CD4-positive, alpha-beta T cell treated with Interleukin-10 for 1 hour (primary cell): ENCODE measurements around the gene HK1.
A peak's percentile ranks its signal among the peaks of the same experiment; 100 is the strongest.

ENCODE experiments used
- DNase-seq: peaks from one replicate; pipeline ENCODE4 v3.0.0-alpha.2; 2020

Gene HK1

DNA sequence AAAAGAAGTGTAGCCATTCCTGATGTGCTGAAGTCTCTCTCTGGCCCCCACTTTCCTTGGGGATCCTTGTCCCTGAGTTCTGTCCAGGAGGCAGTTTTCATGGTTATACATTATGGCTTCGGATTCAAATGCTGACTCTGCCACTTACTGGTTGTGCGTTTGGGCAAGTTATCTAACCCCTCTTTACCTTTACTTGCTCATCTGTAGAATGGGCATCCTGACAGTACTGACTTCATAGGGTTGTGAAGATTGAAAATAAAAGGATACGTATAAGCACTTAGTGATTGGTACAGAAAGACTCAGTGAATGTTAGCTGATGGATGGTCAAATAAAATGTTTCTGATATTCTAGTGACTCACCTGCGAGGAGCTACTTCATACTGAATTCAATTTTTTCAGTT lies 73.3 kb downstream of the HK1 start:
- no peak for DNase-seq

DNA sequence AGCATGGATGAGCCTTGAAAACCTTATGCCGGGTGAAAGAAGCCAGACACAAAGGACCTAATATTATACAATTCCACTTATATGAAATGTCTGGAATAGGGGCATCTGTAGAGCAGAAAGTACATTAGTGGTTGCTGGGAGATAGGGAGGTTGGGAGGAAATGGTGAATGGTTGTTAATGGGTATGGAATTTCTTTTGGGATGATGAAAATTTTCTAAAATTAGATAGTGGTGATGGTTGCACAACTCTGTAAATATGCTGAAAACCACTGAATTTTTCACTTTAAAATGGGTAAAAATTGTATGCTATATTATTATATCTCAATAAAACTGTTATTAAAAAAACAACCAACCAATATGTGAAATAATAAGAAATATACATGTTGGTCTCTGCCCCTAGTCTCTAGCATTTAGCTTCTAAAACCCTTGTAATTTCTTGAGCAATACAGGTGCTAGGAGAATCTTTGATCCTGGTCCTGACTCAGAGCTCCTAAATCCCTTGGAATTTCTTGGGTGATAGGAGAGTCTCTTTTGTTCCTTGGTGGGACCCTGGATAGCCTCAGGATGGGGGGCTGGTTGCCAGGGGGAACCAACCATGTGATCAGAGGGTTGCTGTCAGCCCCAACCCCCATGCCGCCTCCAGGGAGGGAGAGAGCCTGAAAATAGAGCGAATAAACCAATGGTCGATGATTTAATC lies 74.4 kb downstream of the HK1 start:
- DNase-seq: no peak

DNA sequence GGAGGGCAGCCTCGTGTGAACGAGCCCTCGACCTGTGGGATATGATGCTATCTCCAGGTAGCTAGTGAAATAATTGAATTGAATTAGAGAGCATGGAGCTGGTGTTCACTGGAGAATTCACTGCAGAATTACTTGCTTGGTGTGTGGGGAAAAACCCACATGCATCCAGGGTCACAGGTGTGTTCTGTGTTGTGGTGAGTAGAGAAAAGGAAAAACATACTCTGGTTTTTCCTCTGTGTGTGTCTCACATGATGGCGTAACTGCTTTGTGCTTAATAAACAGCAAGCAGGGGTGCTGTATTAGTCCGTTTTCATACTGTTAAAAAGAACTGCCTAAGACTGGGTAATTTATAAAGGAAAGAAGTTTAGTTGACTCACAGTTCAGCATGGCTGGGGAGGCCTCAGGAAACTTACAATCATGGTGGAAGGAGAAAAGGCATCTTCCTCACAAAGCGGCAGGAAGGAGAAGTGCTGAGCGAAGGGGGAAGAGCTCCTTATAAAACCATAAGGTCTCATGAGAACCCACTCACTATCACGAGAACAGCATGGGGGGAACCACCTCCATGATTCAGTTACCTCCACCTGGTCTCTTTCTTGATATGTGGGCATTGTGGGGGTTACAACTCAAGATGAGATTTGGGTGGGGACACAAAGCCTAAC lies 75.8 kb downstream of the HK1 start:
- DNase-seq: no peak

DNA sequence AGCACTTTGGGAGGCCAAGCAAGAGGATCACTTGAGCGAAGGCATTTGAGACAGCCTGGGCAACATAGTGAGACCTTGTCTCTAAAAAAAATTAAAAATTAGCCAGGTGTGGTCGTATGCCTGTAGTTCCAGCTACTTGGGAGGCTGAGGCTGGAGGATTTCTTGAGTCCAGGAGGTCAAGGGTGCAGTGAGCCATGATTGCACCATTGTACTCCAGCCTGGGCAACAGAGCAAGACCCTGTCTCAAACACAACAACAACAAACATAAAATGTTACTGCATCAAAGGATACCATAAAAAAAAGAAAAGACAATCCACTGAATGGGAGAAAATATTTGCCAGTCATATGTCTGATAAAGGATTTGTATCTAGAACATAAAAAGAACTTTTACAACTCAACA lies 77.9 kb downstream of the HK1 start:
- DNase-seq: no peak

DNA sequence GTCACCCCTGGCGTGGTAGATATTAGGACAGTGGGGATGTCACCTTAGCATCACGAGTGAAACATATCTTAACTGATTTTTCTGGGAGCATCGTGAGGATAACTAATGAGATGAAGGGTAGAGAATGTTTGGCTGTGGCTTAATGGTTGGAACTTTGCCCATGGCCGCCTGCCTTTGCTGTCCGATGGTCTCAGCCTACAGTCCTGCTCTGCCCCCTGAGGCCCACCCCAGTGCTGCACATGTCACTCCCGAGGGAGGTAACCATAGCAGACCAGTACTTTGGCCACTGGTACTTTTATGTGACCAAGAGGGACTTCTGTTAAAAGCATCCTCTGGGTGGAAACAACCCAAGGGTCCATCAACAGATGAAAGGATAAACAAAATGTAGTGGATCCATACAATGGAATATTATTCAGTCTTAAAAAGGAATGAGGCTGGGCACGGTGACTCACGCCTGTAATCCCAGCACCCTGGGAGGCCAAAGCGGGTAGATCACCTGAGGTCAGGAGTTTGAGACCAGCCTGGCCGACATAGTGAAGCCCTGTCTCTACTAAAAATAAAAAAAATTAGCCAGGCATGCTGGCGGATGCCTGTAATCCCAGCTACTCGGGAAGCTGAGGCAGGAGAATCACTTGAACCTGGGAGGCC lies 80.0 kb downstream of the HK1 start:
- DNase-seq: no peak

DNA sequence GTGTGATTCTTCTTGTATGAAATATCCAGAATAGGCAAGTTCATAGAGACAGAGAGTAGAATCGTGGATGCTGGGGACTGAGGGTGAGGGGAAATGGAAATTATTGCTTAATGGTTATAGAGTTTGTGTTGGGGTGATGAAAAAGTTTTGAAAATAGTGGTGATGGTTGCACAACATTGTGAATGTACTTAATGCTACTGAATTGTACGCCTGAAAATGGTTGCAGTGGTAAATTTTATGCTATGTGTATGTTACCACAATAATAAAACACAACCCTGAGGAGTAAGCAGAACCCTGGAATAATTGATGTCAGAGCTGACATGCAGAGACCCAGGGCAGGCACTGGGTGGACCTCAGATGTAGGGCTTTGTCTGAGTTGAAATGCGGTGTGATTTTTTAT lies 80.9 kb downstream of the HK1 start:
- DNase-seq: no peak

DNA sequence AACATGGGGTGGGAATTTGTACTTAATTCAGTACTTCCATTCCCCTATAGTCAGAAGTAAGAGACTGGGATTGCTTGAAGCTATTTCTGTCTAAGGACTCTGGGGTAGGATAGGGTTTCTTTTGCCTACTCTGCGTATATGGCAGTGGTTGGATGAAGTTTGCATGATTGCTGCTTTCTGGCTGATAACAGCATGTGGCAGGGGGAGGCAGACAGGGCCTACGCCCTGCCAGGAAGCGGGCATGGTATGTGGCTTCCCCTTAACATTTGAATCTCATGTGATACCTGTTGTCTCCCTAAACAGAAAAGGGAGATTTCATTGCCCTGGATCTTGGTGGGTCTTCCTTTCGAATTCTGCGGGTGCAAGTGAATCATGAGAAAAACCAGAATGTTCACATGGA lies 81.3 kb downstream of the HK1 start:
- DNase-seq: peak; percentile 48

DNA sequence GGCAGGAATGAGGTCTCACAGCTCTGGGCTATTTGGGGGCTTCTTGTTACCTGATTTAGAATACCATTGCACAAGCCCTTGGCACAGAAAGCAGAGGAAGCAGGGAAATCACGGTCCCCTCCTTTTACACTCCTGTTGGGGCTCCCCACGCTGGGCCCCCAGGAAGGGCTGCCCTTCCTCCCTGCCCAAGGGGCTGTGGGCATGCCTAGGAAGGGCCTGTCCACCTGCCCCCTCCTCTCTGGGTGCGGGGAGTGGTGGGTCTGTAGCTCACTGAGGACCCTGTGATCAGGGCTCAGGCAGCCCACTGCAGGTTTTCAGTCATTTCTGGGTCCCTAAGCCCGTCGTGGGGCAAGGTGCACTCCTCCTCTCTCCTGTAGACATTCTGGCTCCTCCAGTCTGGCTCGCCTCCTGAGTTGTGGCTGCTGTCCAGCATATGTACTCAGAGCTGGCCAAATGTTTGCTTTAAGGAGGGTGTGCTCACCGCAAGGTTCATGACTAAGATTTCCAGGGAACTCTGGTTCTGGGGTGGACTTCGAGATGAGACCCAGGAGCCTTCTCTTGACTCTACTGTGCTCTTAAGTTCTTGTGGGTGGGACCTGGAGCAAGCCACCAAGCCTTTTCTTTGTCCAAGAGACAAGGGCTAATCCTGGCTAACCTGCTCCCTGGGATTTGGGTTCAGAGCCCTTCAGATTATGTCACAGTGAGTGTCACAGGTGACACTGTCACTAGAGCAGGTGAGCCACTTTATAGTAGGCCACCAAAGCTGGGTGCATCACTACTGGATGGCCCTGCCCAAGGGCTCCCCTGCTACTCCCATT lies 82.4 kb downstream of the HK1 start:
- no peak for DNase-seq

DNA sequence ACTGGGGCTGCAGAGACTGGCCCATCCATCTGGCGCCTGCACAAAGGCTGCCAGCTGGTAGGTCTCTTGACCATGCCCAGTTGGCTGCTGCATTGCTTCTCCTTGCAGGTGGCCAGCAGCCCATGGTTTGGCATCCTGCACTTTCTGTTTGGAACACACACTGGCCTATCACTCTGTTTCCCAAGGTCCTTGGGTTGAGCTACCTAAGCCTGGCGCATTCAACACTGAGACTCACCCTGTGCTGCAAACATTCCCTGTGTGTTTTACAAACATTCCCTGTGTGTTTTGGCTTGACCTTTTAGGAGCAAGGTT lies 83.0 kb downstream of the HK1 start:
- DNase-seq: no peak

DNA sequence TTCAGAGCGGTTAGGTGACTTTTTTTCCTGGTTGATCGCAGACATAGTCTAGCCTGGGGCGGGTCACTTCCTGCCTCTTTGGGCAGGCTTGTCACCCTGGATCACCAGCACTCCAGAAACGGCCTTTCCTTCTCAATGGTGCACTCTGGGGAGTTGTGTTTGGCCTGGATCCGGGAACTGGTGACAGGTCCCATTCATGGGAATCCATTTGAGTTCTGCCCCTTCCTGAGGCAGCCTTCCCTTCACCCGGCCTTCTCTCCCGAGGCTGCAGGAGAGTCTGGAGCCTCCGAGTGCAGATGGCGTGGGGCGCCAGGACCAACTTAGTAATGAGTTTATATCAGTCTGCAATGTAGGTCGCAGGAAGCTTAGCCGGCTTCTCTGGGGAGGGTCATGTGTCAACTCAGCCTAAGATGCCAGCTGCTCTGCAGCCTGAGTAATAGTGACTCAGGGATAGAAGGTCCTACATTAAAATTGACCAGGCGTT lies 84.2 kb downstream of the HK1 start:
- peak; percentile 24 for DNase-seq

DNA sequence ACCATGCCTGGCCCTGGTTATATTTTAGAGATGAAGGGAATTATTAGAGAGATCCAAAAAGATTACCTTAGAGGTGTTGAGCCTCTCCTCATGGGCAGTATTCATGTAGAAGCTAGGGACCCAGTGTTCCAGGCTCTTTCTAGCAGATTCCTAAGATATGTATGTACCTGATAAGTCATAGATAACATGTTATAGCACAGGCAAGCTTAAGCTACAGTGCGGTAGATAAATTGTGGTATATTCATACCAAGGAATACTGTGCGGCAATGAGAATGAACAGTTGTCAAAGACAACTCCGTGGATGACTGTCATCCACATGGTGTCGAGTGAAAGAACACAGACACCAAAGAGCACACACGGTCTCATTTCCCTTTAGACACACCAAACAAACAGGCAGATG lies 85.4 kb downstream of the HK1 start:
- no peak for DNase-seq

DNA sequence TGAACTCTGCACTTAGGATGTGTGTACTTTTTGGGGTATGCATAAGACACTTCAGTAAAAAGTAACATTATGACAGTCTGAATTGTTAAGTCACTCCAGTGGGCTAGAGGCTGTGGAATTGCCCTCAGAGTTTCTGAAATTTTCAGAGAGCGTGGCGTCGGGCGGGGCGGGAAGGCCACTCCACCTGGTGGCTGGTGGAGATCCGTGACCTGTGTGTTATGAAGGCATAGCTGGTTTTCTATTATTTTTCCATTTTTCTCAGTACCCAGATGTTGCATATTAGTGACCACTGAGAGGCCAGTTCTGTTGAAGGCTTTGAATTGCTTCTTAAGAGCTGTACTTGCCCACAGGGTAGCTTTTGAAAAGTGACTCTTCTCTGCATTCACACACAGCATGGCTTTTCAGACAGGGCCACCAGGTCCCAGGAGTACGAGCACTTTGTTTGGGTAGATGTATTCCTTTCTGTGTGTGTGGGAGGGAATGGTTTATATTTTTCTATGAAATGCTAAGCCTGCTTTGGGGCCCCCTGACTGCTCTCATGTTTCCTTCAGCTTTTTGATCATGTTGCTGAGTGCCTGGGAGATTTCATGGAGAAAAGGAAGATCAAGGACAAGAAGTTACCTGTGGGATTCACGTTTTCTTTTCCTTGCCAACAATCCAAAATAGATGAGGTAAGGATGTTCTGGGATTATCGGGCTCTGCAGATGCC lies 86.1 kb downstream of the HK1 start:
- no peak for DNase-seq

DNA sequence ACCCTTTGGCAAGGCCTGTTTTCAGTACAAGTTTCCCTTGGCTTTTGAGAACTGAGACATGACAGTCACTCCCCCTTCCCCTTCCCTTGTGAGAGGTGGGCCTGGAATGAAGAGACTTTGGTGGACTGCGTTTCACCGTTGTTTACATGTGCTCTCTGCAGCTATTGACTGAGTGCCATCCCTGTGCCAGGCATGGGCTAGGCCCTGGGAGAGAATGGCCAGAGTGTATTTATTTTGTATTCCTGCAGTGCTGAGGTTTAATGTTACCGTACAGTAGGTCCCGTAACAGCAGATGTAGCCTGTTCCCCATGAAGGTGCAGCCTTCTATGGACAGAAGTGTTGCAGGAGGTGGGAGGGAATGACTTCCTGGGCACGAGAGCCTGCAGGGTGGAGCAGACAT lies 88.4 kb downstream of the HK1 start:
- DNase-seq: no peak

DNA sequence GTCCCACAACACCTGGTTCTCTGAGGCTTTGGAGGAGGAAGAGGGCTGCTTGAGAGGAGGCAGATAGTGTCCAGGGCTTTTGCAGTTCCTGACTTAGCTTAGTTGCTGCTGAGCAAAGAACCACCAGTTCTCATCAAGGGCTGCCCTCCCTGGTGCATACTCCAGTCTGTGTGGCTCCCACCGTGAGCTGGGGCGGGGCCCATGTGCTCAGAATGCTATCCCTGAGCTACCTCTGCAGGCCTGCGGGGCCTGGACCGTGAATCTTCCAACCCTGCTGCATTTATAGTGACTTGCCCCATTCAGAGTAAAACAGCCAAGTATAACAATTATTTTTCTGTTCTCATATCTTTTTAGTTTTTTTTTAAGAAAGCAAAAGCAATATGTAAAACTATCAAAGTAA lies 89.2 kb downstream of the HK1 start:
- no peak for DNase-seq

DNA sequence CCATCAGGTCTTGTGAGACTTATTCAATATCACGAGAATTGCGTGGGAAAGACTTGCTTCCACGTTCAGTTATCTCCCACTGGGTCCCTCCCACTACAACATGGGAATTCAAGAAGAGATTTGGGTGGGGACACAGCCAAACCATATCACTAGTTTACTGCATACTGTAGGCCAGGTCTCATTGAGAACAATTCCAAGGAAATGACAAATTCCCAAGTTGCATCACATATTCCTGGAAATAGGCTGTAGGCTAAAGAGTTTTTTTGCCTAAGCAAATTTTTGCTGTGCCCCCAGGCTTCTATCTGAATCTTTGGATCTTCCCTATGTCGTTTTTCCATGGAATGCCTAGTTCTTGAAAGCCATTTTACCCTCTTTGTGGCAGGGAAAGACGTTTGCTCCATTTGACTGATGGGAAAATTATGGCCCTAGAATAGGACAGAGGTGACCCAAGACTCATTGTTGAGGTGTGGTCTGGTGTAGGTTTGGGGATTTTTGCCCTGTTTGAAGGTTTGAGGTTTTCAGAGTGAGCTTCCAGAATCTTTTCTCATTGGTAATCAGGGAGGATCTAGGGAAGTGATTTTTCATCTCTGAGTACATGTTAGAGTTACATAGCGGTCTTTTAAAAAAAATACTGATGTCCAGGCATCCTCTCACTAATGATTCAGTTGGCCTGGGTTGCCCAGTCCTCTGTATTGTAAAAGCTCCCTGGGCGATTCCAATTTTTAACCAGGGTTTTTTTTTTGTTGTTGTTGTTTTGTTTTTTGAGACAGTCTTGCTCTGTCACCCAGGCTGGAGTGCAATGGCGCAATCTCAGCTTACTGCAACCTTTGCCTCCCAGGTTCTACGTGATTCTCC lies 94.1 kb downstream of the HK1 start:
- DNase-seq: no peak

DNA sequence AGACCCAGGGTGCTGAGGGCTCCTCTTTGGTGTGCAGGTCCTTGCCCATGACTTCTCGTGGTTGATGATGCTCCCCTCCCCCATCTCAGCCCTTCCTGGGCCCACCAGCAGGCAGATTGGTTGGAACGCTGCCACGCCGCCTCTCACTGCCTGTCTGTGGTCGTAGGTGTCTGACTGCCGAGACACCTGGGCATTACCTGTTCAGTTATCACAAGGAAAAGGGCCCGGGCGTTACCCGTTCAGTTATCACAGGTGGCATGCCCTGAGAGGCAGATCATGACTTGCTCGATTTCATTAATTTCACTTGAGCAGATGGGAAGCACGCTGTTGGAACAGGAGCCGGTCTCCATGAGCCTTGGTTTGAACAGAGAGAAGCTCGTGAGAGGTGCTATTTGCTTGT lies 95.9 kb downstream of the HK1 start:
- no peak for DNase-seq

DNA sequence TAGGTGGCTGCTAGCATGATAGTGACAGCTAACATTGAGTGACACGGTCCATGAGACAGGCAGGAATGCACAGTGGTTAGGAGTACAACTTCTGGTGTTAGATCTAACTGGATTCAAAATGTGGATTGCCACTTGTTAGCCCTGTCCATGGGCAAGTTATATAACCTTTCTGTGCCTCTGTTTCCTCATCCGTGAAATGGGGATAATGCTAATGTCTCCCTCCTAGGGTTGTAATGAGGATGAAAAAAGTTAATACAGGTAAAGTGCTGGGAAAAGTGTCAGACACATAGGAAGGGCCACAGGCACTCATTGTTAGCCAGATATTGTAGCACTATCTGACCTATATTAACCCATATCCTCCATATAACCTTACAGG lies 96.6 kb downstream of the HK1 start:
- DNase-seq: no peak

DNA sequence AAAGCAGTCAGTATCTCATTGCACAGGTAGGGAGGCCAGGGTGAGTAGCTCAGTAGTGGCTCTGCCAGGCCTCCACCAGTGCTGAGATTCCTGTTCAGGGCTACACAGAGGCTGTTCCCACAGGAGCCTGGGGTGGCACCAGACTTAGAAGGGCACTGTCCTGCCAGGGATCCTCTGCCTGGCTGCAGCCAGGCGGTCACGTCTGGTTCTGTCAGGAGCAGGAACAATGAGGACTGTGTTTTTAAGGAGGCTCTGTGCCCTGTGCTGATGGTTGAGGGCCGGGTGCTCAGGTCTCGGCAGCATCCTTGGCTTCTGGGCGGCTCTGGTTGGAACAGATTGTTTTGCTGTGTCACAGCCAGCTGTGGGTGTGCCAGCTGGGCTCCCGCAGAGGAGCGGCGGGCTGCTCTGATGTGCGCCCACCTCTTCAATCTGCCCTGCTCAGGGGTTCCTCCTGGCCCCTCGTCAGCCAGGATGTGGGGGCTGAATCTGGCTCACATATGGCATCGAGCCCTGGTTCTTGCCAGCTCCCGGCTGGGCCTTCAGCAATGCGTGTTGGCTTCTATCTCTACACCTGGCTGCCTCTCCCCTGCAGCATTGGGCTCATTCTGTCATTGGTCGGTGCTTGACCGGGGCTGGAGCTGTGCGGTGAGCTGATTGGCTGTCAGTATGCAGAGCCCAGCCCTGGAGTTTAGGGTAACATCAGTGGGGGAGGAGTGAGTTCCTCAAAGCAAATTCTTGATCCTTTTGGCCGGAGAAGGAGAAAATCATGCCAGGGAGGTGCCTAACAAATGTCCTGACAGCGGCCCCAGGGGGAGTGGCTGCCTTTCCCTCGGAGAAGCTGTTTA lies 97.2 kb downstream of the HK1 start:
- no peak for DNase-seq

DNA sequence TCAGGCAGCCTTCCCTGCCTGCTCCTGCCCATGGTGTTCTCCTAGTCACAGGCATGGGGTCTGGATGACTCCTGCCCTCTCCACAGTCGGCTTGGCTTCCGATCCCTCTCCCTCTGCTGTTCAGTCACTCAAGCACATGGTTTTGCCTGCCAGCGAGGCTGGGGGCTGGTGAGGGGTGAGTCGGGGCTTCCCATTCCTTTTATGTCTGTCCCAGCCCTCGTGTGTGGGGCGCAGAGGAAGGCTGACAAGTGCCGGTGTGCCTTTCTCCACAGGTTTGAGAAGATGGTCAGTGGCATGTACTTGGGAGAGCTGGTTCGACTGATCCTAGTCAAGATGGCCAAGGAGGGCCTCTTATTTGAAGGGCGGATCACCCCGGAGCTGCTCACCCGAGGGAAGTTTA lies 98.4 kb downstream of the HK1 start:
- DNase-seq: no peak

DNA sequence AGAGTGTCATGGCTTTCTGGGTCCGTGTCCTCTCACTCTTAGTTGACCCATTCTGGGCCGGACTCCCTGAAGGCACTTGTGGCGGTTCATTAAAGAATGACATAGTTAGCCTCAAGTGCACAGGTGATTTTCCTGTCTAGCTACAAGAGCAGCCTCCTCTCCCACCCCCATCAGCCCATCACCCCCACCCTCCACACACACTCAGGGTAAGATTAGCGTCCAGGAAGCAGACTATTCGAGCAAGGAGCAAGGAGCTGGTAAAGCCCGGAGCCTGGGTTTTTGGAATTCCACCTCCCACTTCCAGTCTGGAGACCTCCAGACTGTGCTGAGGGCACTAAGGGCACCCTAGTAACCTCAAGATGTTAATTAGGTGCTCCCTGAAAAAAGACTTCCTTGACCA lies 98.9 kb downstream of the HK1 start:
- no peak for DNase-seq

DNA sequence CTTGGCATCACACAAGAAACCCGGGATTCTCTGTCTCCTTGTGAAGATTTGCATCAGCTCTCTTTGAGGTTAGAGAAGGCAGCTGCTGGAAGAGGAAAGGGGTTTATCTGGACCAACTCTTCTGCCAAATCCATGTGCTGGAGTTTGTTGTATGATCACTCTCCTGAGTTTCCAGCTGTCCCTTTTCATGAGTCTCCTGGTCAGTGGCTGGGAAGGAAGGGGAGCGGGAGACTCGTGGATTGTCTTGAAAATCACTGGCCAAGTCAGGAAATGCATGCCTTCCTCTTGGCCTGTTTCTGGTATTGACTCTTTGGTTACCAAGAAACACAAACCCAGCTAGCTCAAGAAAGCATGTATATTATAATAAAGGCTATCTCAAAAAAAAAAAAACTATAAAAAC lies 99.6 kb downstream of the HK1 start:
- no peak for DNase-seq
